Thymus (tissue), 2 donors: ENCODE measurements around the gene LAP3. TPM values are rescaled to one million over a fixed set of nuclear protein-coding genes. Genes with fewer than 3 reads are reported as not detected.

Experiments used
- polyA plus RNA-seq: library from polyadenylated mRNA; stranded (reverse); fragments of 200-250 nt; gene quantifications from one replicate; pipeline ENCODE4 v1.2.3, GENCODE V29; 2013
- total RNA-seq: library from RNA; stranded (reverse); fragments of 120-200 nt; gene quantifications from one replicate; pipeline ENCODE4 v1.2.4, GENCODE V29; 2013
- donor health status: healthy.

Gene LAP3
- total and polyA plus RNA-seq, 2 donors, result 105 to 130 TPM

Other genes with a start within 250 kb of the LAP3 start
- 4.5 TPM for gene QDPR, start 65.1 kb upstream of the LAP3 start, total RNA-seq
- 19.5 TPM for gene QDPR, start 65.1 kb upstream of the LAP3 start, polyA plus RNA-seq
- gene CLRN2, start 62.0 kb upstream of the LAP3 start, total RNA-seq, result not detected
- gene CLRN2, start 62.0 kb upstream of the LAP3 start, polyA plus RNA-seq, result not detected
- gene MED28, start 37.4 kb downstream of the LAP3 start, total RNA-seq, result 46.1 TPM
- 17.4 TPM for gene MED28, start 37.4 kb downstream of the LAP3 start, polyA plus RNA-seq
- 0.05 TPM for gene FAM184B, start 204.4 kb downstream of the LAP3 start, total RNA-seq
- 0.09 TPM for gene FAM184B, start 204.4 kb downstream of the LAP3 start, polyA plus RNA-seq
- gene DCAF16, start 233.6 kb downstream of the LAP3 start, total RNA-seq, result 30.5 TPM
- 21.3 TPM for gene DCAF16, start 233.6 kb downstream of the LAP3 start, polyA plus RNA-seq
- gene NCAPG, start 233.8 kb downstream of the LAP3 start, total RNA-seq, result 60.5 TPM
- gene NCAPG, start 233.8 kb downstream of the LAP3 start, polyA plus RNA-seq, result 4.6 TPM